H1 (cell line): ENCODE measurements around the gene CXCL14. TPM values are rescaled to one million over a fixed set of nuclear protein-coding genes. Genes with fewer than 3 reads are reported as not detected.

ENCODE experiments used
- MAFK ChIP-seq: IDR thresholded peaks from 2 replicates; pipeline ENCODE4 v1.6.1; 2012; ENCODE audit warnings: low read depth, mild to moderate bottlenecking, improper control_type of control experiment, low read length
- NANOG ChIP-seq: IDR thresholded peaks from 2 replicates; pipeline ENCODE4 v1.6.1; 2011; ENCODE audit warnings: low read length, low read depth, mild to moderate bottlenecking, inconsistent platforms; ENCODE audit not compliant: insufficient read depth, poor library complexity, severe bottlenecking
- polyA plus RNA-seq, 7 experiments: library from polyadenylated mRNA; depleted of rRNA in 3 of 7; stranded (reverse) in 5 of 7; unstranded in 2 of 7; fragments of >200 nt in 5 of 7; fragments of 200-250 nt in 2 of 7; gene quantifications; 1 replicate in 5 of 7; 2 replicates in 1 of 7; 4 replicates in 1 of 7; pipeline versions ENCODE4 v1.2.1 to v1.2.3, GENCODE V29; 2011 to 2013; ENCODE audit warnings: missing spikeins in 2 of 7, mixed read lengths in 2 of 7
- total RNA-seq: library from RNA; stranded (reverse); fragmentation: NEBNext Ultra II Directional; extraction: Animal tissue kit (Norgen Biotek cat#: 25700); gene quantifications from 2 replicates; pipeline ENCODE4 v1.2.1, GENCODE V29; 2021

The CXCL14 gene
- total and polyA plus RNA-seq, 2 of the 8 experiments (the other 6 are each of a cell fraction or from before 2014, with no cell fraction given) = 1.5 to 1.8 TPM

GRCh38 chr5:135568246-135568645, 10.5 kb downstream of the CXCL14 start (continued):
- TF ChIP-seq NANOG = no peak
- no peak for TF ChIP-seq MAFK
